ENCODE results near the gene IL10RB. TPM values are rescaled to one million over a fixed set of nuclear protein-coding genes. Genes with fewer than 3 reads are reported as not detected.

Gene IL10RB
- total RNA-seq, 1 donor from 2014 or later: 19.2 TPM

DNA sequence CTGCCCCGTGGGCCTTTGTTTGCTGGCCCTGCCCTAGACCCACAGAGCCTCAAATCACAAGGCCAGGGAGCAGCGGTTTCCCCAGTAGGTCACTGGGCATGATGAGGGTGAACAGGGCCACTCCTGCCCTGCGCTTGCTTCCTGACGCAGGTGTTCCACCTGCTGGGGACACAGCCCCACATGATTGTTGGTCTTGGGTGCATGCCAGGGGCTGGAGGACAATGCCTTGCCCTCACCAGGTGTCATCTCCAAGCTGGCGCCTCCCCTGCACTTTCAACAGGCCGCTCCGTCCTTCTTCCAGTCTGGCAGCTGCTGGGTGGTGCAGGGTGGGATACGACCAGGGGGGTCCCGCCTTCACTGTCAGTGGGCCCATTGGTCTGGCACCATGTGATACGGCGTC is 24.3 kb downstream of the IL10RB start:
- Mint-ChIP-seq H3K27me3 (ENCODE audit: low read depth) (no peaks in the 10 kb centered on the region), H3K9me3 (no peaks in the 10 kb centered on the region), H3K36me3 (peaks cover 13% of the 10 kb centered on the region), H3K4me1 (peaks cover 45% of the 10 kb centered on the region), H3K4me3 (no peak overlapping the region), H3K27ac (no peak overlapping the region)
- TF ChIP-seq CTCF (IDR thresholded peaks at IDR 0.05; ENCODE audit: unreplicated experiment): no peak
- DNase-seq (ENCODE audit: low spot score in 2 of 2, unreplicated experiment in 2 of 2): no peak

GRCh38 chr21:33291686-33292085 is 25.5 kb downstream of the IL10RB start:
- no peaks in the 10 kb centered on the region for H3K27me3 Mint-ChIP-seq (ENCODE audit: low read depth)
- no peak for TF ChIP-seq CTCF (IDR thresholded peaks at IDR 0.05; ENCODE audit: unreplicated experiment)
- peaks cover 9% of the 10 kb centered on the region for H3K36me3 Mint-ChIP-seq
- H3K4me3 Mint-ChIP-seq: no peak overlapping the region
- H3K27ac Mint-ChIP-seq: no peak overlapping the region
- no peaks in the 10 kb centered on the region for H3K9me3 Mint-ChIP-seq
- no peak for DNase-seq (ENCODE audit: low spot score in 2 of 2, unreplicated experiment in 2 of 2)
- H3K4me1 Mint-ChIP-seq: peaks cover 38% of the 10 kb centered on the region

GRCh38 chr21:33292724-33293123 is 26.6 kb downstream of the IL10RB start:
- H3K27me3 Mint-ChIP-seq (ENCODE audit: low read depth): no peaks in the 10 kb centered on the region
- DNase-seq (ENCODE audit: low spot score in 2 of 2, unreplicated experiment in 2 of 2): no peak
- no peak overlapping the region for H3K27ac Mint-ChIP-seq
- H3K36me3 Mint-ChIP-seq: peaks cover 12% of the 10 kb centered on the region
- peaks cover 27% of the 10 kb centered on the region for H3K4me1 Mint-ChIP-seq
- H3K9me3 Mint-ChIP-seq: no peaks in the 10 kb centered on the region
- H3K4me3 Mint-ChIP-seq: no peak overlapping the region
- TF ChIP-seq CTCF (IDR thresholded peaks at IDR 0.05; ENCODE audit: unreplicated experiment): no peak

DNA sequence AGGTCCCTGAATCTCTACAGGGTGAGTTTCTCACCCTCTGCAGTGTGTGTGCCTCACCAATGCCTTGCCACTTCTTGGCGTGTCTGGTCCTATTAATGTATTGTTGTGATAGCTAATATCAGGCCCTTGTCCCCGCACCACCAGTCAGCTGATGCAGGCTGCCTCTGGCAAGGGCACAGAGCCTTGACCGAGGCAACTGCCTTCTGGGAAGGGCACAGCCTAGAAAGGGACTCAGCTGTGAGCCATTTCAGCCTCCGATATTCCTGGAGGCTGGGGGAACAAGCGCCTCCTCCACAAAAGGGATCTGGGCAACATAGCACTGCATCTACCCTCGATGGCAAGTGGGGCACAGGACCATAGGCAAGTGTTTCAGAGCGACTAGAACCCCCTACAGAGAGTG is 27.0 kb downstream of the IL10RB start:
- H3K4me1 Mint-ChIP-seq: peaks cover 24% of the 10 kb centered on the region
- DNase-seq (ENCODE audit: low spot score in 2 of 2, unreplicated experiment in 2 of 2): no peak
- no peaks in the 10 kb centered on the region for H3K9me3 Mint-ChIP-seq
- peak overlapping the region; percentile 91 for H3K27ac Mint-ChIP-seq
- no peak overlapping the region for H3K4me3 Mint-ChIP-seq
- no peak for TF ChIP-seq CTCF (IDR thresholded peaks at IDR 0.05; ENCODE audit: unreplicated experiment)
- H3K27me3 Mint-ChIP-seq (ENCODE audit: low read depth): no peaks in the 10 kb centered on the region
- peaks cover 13% of the 10 kb centered on the region for H3K36me3 Mint-ChIP-seq

- Mint-ChIP-seq H3K36me3 (peaks cover 13% of the 10 kb centered on the region), H3K4me3 (no peak overlapping the region), H3K27ac (peak overlapping the region; percentile 91), H3K27me3 (ENCODE audit: low read depth) (no peaks in the 10 kb centered on the region), H3K9me3 (no peaks in the 10 kb centered on the region), H3K4me1 (peaks cover 19% of the 10 kb centered on the region)
- no peak for DNase-seq (ENCODE audit: low spot score in 2 of 2, unreplicated experiment in 2 of 2)
- no peak for TF ChIP-seq CTCF (IDR thresholded peaks at IDR 0.05; ENCODE audit: unreplicated experiment)
These were observed 27.6 kb downstream of the IL10RB start for GRCh38 chr21:33293811-33294216.

GRCh38 chr21:33296156-33296555 is 30.0 kb downstream of the IL10RB start:
- Mint-ChIP-seq H3K36me3 (peaks cover 12% of the 10 kb centered on the region), H3K9me3 (no peaks in the 10 kb centered on the region), H3K4me1 (peaks cover 27% of the 10 kb centered on the region), H3K27ac (no peak overlapping the region), H3K27me3 (ENCODE audit: low read depth) (no peaks in the 10 kb centered on the region), H3K4me3 (no peak overlapping the region)
- no peak for DNase-seq (ENCODE audit: low spot score in 2 of 2, unreplicated experiment in 2 of 2)
- TF ChIP-seq CTCF (IDR thresholded peaks at IDR 0.05; ENCODE audit: unreplicated experiment): no peak

Data from mesothelial cell of epicardium (in vitro differentiated cells).